ENCODE measurements around the gene PBRM1. TPM values are rescaled to one million over a fixed set of nuclear protein-coding genes. Genes with fewer than 3 reads are reported as not detected.

PBRM1 gene
- total RNA-seq, 1 donor from 2014 or later: 90.1 TPM

- Mint-ChIP-seq H3K27ac (no peak overlapping the region), H3K36me3 (peaks cover 7% of the 10 kb centered on the region), H3K4me1 (peaks cover 7% of the 10 kb centered on the region), H3K4me3 (no peak overlapping the region), H3K27me3 (ENCODE audit: low read depth) (no peaks in the 10 kb centered on the region), H3K9me3 (no peaks in the 10 kb centered on the region)
- TF ChIP-seq, protein P1, sequence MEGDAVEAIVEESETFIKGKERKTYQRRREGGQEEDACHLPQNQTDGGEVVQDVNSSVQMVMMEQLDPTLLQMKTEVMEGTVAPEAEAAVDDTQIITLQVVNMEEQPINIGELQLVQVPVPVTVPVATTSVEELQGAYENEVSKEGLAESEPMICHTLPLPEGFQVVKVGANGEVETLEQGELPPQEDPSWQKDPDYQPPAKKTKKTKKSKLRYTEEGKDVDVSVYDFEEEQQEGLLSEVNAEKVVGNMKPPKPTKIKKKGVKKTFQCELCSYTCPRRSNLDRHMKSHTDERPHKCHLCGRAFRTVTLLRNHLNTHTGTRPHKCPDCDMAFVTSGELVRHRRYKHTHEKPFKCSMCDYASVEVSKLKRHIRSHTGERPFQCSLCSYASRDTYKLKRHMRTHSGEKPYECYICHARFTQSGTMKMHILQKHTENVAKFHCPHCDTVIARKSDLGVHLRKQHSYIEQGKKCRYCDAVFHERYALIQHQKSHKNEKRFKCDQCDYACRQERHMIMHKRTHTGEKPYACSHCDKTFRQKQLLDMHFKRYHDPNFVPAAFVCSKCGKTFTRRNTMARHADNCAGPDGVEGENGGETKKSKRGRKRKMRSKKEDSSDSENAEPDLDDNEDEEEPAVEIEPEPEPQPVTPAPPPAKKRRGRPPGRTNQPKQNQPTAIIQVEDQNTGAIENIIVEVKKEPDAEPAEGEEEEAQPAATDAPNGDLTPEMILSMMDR (IDR thresholded peaks at IDR 0.05; ENCODE audit: unreplicated experiment): no peak
- no peak for DNase-seq (ENCODE audit: low spot score in 2 of 2, unreplicated experiment in 2 of 2)
Measured at GRCh38 chr3:52519445-52520140, 166.1 kb downstream of the PBRM1 start.

DNA sequence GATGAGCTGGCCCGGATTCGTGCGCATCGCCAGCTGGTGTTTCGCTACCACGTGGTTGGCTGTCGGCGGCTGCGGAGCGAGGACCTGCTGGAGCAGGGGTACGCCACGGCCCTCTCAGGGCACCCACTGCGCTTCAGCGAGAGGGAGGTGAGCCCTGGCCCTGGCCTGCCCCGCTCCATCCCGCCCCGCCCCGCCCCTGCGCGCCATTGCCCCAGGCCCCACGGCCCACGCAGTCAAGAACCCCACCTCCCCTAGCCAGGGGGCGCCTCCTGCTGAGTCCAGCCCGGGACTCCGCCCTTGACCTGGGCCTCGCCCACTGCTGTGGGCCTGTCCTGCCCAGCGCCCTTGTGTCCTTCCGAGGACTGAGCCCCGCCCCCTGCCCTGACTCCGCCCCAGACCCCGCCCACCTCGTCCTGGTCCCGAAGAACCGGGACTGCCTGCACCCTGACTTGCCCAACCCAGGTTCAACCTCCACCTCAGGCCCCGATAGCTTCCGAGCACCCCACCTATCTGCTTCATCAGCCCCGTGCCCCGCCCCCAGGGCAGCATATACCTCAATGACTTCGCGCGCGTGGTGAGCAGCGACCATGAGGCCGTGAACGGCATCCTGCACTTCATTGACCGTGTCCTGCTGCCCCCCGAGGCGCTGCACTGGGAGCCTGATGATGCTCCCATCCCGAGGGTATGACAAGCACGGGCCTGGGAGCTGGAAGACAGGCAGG, 166.8 kb downstream of the PBRM1 start:
- TF ChIP-seq, protein P1 (IDR thresholded peaks at IDR 0.05; ENCODE audit: unreplicated experiment): no peak
- Mint-ChIP-seq H3K27ac (no peak overlapping the region), H3K4me3 (no peak overlapping the region), H3K9me3 (no peaks in the 10 kb centered on the region), H3K4me1 (peaks cover 2% of the 10 kb centered on the region), H3K36me3 (peaks cover under 1% of the 10 kb centered on the region), H3K27me3 (ENCODE audit: low read depth) (no peaks in the 10 kb centered on the region)
- no peak for DNase-seq (ENCODE audit: low spot score in 2 of 2, unreplicated experiment in 2 of 2)

- Mint-ChIP-seq H3K36me3 (no peaks in the 10 kb centered on the region), H3K27ac (no peak overlapping the region), H3K4me1 (peaks cover 2% of the 10 kb centered on the region), H3K4me3 (no peak overlapping the region), H3K9me3 (no peaks in the 10 kb centered on the region), H3K27me3 (ENCODE audit: low read depth) (no peaks in the 10 kb centered on the region)
- DNase-seq (ENCODE audit: low spot score in 2 of 2, unreplicated experiment in 2 of 2): no peak
- TF ChIP-seq, protein P1 (IDR thresholded peaks at IDR 0.05; ENCODE audit: unreplicated experiment): no peak
Measured at GRCh38 chr3:52517796-52518722, 167.7 kb downstream of the PBRM1 start.

- no peak for DNase-seq (ENCODE audit: low spot score in 2 of 2, unreplicated experiment in 2 of 2)
- no peaks in the 10 kb centered on the region for H3K9me3 Mint-ChIP-seq
- H3K27me3 Mint-ChIP-seq (ENCODE audit: low read depth): no peaks in the 10 kb centered on the region
- peaks cover 2% of the 10 kb centered on the region for H3K4me1 Mint-ChIP-seq
- no peaks in the 10 kb centered on the region for H3K36me3 Mint-ChIP-seq
- H3K4me3 Mint-ChIP-seq: no peak overlapping the region
- TF ChIP-seq, protein P1 (IDR thresholded peaks at IDR 0.05; ENCODE audit: unreplicated experiment): no peak
- no peak overlapping the region for H3K27ac Mint-ChIP-seq
Measured at GRCh38 chr3:52516509-52517195, 169.1 kb downstream of the PBRM1 start.

DNA sequence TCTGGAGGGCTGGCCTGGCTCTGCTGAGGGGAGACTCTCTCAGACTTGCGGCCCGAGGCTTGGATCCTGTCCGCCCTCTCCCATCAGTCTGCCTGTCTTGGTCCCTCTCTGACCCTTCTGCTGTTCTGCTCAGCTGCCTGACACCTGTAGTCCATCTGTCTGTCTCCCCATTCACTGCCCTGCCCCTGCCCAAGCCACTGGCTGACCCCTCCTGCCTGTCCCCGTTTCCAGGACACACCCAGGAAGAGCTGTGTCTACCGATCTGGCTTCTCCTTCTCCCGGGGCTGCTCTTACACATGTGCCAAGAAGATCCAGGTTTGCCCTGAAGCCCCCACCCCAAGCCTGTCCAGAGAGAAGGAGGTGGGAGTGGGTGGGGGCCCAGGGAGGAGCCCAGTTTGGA, 170.5 kb downstream of the PBRM1 start:
- no peaks in the 10 kb centered on the region for H3K9me3 Mint-ChIP-seq
- DNase-seq (ENCODE audit: low spot score in 2 of 2, unreplicated experiment in 2 of 2): no peak
- H3K36me3 Mint-ChIP-seq: no peaks in the 10 kb centered on the region
- H3K4me3 Mint-ChIP-seq: no peak overlapping the region
- TF ChIP-seq, protein P1 (IDR thresholded peaks at IDR 0.05; ENCODE audit: unreplicated experiment): no peak
- H3K4me1 Mint-ChIP-seq: peaks cover 2% of the 10 kb centered on the region
- no peaks in the 10 kb centered on the region for H3K27me3 Mint-ChIP-seq (ENCODE audit: low read depth)
- no peak overlapping the region for H3K27ac Mint-ChIP-seq
